ENCODE measurements around the gene BRINP3.

Gene BRINP3

DNA sequence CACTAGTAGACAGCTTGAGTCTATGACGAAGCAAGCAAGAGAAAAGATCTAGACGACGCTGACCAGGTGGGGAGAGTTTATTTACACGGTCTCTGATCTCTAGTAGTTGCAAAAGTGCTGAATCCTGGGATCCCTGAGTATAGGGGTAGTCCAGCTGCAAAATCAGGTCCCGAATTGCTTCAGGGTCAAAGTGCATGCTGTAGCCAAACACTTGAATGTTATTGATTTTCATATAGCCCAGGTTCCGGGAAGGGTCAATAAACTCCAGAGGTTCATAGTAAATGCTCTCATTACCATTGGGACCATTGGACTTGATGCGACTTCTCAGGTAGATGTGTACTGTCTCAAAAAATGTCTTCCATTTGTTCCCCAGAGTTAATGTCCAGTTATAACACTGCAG is 379.6 kb downstream of the BRINP3 start:
- no peak for DNase-seq

DNA sequence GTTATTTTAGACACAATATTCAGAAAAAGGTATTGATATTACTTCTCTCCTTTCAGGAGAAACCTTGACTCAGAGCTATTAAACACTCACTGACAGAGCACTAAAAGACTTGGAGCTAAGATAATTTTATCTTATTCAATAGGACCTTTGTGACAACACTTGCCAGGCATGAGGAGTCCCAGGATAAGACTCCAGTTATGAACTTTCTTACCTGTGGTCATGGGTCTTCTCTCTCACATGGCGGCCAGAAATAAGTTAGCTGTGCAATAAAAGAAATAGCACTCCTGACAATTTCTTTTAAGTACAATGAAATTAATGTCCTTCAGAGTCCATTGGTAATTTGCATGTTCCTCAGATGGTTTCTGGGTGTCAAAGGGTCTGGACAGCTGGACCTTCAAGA is 382.1 kb downstream of the BRINP3 start:
- DNase-seq, result no peak

DNA sequence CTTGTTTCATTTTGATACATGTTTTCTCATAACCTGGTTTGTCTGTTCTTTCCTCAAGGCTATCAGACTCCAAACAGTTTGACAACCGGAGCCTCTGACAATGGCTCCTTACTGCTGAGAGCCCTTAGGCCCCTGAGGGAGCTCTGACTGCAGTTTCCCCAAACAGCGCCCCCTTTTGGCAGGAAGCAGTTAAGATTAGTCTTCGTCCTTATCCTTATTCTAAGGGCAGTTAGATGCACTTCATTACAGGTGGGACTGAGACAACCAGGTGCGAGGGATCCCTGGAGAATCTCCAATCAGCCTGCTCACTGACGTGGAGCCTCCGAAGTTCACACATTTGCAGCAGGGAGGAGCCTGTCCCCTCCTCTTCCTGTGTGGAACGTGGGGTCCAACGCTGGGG is 393.1 kb downstream of the BRINP3 start:
- DNase-seq, result no peak

DNA sequence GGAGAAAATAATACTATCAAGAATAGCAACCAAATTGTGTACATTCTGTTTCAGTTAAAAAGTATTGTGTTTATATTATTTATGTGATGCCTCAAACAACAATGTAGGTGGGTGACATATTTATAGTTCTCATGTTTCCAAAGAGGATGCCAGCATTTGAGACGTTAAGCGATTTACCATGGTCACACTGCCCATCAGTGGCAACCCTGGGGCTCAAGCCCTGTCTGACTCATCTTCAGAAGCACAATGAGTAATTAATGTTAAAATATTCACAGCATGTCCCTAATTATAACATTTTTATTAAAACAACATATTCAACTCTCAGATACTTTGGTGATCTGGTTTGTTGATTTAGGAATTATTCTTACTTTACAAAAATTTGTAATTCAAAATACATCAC is 409.4 kb downstream of the BRINP3 start:
- DNase-seq, result no peak

DNA sequence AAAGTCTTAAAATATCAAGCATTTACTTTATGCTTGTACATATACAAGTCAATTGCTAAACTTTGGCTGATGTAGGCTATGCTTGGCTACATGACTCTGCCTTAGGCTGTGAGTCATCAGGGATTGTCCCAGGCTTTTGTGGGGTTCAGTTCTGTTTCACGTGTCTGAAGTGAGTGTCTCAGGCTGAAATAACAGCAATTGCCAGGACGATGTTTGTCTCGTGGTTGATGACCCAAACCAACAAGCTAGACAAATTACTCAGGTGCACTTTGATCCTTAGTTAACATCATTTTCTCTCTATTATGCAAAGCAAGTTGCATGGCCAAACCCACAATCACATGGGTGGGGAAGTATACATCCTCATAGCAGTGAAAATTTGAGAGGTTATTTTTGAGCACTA is 410.1 kb downstream of the BRINP3 start:
- DNase-seq, result no peak

DNA sequence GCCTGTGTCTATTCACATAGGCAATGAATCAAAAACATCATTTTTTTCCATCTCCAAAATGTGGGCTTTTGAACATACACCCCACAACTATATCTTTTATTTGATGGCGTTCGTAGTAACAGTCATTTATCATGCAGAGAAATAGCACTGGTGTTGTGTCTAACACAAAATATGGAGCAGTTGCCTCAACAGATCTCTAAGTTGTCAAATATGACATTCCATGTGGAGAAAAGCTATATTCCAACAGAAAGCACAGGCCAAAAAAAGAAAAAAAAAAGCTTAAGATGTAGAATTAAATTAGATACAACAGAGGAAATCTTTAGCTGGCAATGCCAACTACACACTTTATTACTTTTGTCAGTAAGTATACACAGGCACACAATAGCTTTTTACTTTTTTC is 411.7 kb downstream of the BRINP3 start:
- no peak for DNase-seq

DNA sequence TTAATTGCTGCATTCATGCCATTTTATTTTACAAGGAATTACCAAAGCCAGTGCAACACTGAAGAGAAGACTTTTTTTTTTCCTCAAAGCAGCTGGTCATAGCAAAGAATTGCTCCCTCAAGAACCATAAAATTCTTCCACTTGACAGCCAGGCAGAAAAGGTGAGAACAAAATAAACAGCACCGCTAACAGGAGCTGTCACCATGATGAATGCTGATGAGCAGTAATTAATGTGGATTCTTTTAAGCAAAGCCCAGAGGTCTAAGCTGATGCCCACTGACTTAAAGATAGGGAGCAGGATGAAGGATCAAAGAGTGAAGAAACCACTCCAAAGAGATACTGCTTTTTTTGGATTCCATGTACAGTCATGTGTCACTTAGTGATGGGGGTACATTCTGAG is 428.4 kb downstream of the BRINP3 start:
- DNase-seq, result no peak
